ENCODE data around the gene TEX11. TPM values are rescaled to one million over a fixed set of nuclear protein-coding genes. Genes with fewer than 3 reads are reported as not detected.
"Not testable (repeated sequence)": the region's sequence is repeated elsewhere in the genome, so short reads cannot be mapped to it uniquely, and the experiment has no call there.

The TEX11 gene
- not detected in 2 replicates for total RNA-seq (2014; rRNA removed; shearing (Covaris generic))

DNA sequence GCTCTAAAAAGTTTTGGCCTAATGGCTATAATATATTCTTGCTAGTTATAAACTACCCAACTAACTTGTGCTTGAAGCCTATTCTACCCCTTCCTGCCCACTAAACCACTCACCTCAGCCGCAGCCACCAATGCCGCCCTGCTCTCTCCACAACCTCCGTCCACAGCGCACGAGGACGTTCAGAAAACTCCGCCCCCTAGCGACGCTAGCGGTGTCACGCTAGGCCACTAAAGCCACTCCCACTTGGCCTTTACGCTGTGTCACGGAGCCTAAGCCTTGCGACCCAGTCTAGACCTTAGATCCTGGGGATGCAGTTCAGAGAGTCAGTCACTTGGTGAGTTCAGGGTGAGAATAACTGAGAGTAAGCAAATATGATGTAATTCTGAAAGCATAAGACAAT is at the start of gene TEX11:
TEX11 (minus strand) TSS at position 171 of the 400 bp plus-strand sequence. CDS start 922 bp downstream, outside the sequence.
- in situ Hi-C loops (cut with HindIII; ENCODE audit: low sequenced_read_pairs) = no loop called here
- DNase-seq (ENCODE audit: low spot score) = no peak

- no peak for DNase-seq (ENCODE audit: low spot score)
- in situ Hi-C loops (cut with HindIII; ENCODE audit: low sequenced_read_pairs) = no loop called here
These were observed 46.4 kb upstream of the TEX11 start for GRCh38 chrX:70954871-70955270.

DNA sequence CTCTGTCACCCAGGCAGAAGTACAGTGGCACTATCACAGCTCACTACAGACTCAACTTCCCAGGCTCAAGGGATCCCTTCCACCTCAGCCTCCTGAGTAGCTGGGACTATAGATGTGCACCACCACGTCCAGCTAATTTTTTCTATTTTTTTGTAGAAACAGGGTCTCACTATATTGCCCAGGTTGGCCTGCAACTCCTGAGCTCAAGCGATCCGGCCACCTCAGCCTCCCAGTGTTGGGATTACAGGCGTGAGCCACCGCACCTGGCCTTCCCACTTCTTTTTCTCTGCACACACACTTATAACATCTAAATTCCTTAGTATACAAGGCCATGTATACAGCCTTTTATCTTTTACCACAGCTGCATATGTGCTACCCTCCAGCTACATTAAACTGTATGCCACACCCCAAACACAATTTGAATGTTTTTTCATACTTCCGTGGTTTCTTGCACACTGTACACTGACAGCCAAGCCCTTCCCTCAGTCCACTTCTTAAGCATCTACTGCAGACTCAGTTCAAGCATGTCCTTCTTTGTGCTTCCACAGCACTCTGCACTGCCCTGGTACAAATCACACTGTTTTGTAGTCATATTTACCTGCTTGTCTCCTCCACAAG is 15.9 kb upstream of the TEX11 start:
- in situ Hi-C loops (cut with HindIII; ENCODE audit: low sequenced_read_pairs) = no loop called here
- DNase-seq (ENCODE audit: low spot score) = no peak

DNA sequence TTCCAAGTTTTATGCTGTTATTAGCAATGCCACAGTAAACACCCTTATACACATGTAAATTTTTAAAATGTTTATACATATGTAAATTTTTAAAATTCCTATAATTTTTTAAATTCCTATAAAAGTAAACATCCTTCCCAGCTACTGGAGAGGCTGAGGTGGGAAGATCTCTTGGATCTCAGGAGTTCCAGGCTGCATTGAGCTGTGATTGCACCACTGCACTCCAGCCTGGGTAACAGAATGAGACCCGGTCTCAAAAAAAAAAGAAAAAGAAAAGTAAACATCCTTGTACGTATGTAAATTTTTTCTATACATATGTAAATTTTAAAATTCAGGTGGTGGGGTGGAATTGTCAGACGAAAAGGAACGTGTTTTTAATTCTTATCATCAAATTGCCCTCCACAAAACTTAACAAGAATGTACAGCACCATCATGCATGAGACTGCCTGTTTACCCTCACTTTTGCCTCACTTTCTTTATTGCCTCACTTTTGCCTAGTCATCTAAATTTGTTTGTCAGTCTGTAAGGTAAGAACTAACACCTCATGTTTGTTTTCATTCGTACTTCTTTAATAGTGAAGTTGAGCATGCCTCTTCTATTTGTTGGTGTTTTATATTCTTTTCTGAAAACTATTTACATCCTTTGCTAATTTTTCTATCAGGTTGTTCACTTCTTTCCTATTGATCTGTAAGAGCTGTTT is 14.4 kb upstream of the TEX11 start:
- no peak for DNase-seq (ENCODE audit: low spot score)
- in situ Hi-C loops (cut with HindIII; ENCODE audit: low sequenced_read_pairs) = no loop called here

DNA sequence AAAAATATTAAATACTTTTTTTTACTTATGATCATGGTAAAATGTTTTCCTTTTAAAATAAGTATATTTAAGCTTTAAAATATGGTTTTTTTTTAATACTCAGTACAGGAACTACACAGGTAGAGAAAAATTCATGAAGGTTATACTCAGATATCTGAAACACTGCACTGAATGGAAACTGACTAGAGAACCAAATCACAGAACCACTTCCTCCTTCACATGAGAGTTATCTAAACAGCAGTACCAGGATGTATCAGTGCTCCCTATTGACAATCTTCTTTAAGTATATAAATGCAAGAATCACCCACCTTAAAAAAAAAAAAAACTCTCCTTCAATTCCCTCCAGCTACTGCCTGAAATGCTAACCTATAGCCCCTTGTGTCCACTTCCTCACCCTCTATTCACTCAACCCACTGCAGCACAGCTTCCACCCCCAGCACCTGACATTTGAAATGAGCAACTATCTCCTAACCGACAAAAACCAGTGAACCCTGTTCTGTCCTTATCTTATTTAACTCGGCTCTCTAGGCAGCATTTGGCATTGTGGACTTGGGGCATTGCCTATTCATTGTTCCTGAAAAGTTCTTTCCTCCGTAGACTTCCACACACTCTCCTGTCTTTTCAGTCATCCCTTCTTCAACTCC is 13.3 kb upstream of the TEX11 start:
- DNase-seq (ENCODE audit: low spot score) = no peak
- in situ Hi-C loops (cut with HindIII; ENCODE audit: low sequenced_read_pairs) = no loop called here

GRCh38 chrX:70916754-70917153 is 8.2 kb upstream of the TEX11 start:
- no peak for DNase-seq (ENCODE audit: low spot score)
- in situ Hi-C loops (cut with HindIII; ENCODE audit: low sequenced_read_pairs) = no loop called here

- in situ Hi-C loops (cut with HindIII; ENCODE audit: low sequenced_read_pairs) = no loop called here
- no peak for DNase-seq (ENCODE audit: low spot score)
These were observed 611 bp downstream of the TEX11 start for GRCh38 chrX:70907900-70908299.

- DNase-seq (ENCODE audit: low spot score) = no peak
- in situ Hi-C loops (cut with HindIII; ENCODE audit: low sequenced_read_pairs) = no loop called here
These were observed 7.0 kb downstream of the TEX11 start for GRCh38 chrX:70901465-70901864.

GRCh38 chrX:70890441-70890840 is 18.1 kb downstream of the TEX11 start:
- not testable (repeated sequence) for DNase-seq (ENCODE audit: low spot score)

DNA sequence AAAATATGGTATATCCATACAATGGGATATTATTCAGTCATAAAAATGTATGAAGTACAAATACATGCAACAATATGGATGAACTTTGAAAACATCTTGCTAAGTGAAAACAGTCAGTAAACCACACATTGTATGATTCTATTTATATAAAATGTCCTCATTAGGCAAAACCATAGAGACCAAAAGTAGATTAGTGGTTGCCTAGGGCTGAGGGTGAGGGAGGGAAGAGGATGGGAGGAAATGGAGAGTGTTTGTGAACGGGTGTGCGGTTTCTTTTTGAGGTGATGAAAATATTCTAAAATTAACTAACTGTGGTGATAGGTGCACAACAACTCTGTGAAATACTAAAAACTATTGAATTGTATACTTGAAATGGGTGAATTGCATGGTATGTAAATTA is 29.6 kb downstream of the TEX11 start:
- in situ Hi-C loops (cut with HindIII; ENCODE audit: low sequenced_read_pairs) = no loop called here
- no peak for DNase-seq (ENCODE audit: low spot score)

More at GRCh38 chrX:70890441-70890840, 18.1 kb downstream of the TEX11 start:
- in situ Hi-C loops (cut with HindIII; ENCODE audit: low sequenced_read_pairs) = not testable (repeated sequence)

DNA sequence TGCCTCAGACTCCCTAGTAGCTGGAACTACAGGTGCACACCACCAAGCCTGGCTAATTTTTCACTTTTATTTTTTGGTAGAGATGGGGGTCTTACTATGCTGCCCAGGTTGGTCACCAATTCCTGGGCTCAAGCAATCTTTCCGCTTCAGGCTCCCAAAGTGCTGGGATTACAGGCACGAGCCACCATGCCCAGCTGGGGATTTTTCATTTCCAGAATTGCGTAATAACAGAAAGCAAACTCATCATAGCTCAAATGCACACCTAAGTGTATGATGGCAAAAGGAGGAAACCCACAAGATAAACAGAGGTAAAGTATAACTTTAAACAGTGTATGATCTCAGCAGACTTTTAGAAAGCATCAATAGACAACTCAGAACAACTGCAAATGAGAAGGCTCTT is 56.2 kb downstream of the TEX11 start:
- in situ Hi-C loops (cut with HindIII; ENCODE audit: low sequenced_read_pairs) = no loop called here
- no peak for DNase-seq (ENCODE audit: low spot score)

DNA sequence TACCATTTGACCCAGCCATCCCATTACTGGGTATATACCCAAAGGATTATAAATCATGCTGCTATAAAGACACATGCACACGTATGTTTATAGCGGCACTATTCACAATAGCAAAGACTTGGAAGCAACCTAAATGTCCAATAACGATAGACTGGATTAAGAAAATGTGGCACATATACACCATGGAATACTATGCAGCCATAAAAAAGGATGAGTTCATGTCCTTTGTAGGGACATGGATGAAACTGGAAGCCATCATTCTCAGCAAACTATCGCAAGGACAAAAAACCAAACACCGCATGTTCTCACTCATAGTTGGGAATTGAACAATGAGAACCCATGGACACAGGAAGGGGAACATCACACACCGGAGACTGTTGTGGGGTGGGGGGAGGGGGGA is 64.4 kb downstream of the TEX11 start:
- in situ Hi-C loops (cut with HindIII; ENCODE audit: low sequenced_read_pairs); DNase-seq (ENCODE audit: low spot score): not testable (repeated sequence)

DNA sequence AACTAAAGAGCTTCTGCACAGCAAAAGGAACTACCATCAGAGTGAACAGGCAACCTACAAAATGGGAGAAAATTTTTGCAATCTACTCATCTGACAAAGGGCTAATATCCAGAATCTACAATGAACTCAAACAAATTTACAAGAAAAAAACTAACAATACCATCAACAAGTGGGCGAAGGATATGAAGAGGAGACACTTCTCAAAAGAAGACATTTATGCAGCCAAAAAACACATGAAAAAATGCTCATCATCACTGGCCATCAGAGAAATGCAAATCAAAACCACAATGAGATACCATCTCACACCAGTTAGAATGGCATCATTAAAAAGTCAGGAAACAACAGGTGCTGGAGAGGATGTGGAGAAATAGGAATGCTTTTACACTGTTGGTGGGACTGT is 64.9 kb downstream of the TEX11 start:
- in situ Hi-C loops (cut with HindIII; ENCODE audit: low sequenced_read_pairs); DNase-seq (ENCODE audit: low spot score): not testable (repeated sequence)

GRCh38 chrX:70834589-70834988 is 73.9 kb downstream of the TEX11 start:
- DNase-seq (ENCODE audit: low spot score) = no peak
- in situ Hi-C loops (cut with HindIII; ENCODE audit: low sequenced_read_pairs) = no loop called here

- DNase-seq (ENCODE audit: low spot score) = no peak
- in situ Hi-C loops (cut with HindIII; ENCODE audit: low sequenced_read_pairs) = no loop called here
These were observed 81.8 kb downstream of the TEX11 start for GRCh38 chrX:70826715-70827114.

DNA sequence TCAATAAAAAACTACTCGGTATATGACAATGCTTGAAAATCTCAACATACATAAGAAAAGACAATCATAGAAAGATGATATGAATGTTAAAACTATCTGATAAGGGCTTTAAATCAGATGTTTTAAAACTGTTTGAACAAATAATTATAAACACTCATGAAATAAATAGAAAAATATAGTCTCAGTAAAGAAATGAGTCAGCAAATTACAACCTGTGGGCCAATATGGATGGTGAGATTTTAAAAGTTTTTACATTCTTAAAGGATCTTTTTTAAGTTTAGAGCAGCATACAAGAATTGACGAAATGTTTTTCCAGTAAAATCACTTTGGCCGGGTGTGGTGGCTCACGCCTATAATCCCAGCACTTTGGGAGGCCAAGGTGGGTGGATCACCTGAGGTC is 83.1 kb downstream of the TEX11 start:
- no peak for DNase-seq (ENCODE audit: low spot score)
- in situ Hi-C loops (cut with HindIII; ENCODE audit: low sequenced_read_pairs) = no loop called here

- in situ Hi-C loops (cut with HindIII; ENCODE audit: low sequenced_read_pairs) = no loop called here
- no peak for DNase-seq (ENCODE audit: low spot score)
These were observed 99.3 kb downstream of the TEX11 start for GRCh38 chrX:70808942-70809940.

DNA sequence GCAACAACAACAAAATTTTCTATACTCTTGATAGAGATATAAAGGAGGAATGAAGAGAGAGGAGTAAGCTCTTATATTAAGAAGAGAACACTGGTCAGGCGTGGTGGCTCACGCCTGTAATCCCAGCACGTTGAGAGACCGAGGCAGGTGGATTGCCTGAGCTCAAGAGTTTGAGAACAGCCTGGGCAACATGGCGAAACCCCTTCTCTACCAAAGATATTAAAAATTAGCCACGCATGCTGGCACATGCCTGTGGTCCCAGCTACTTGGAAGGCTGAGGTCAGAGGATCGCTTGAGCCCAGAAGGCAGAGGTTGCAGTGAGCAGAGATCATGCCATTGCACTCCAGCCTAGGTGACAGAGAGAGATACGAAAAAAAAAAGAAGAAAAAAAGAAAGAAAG is 102.4 kb downstream of the TEX11 start:
- in situ Hi-C loops (cut with HindIII; ENCODE audit: low sequenced_read_pairs) = no loop called here

GRCh38 chrX:70796742-70797141 is 111.8 kb downstream of the TEX11 start:
- in situ Hi-C loops (cut with HindIII; ENCODE audit: low sequenced_read_pairs); DNase-seq (ENCODE audit: low spot score): not testable (repeated sequence)

More for the DNA sequence above, 102.4 kb downstream of the TEX11 start:
- no peak for DNase-seq (ENCODE audit: low spot score)
